Loucy (cell line): ENCODE measurements around the gene SLC22A3.

Source experiments
- EZH2phosphoT487 ChIP-seq: fragments of 200-600 bp; IDR thresholded peaks from 2 replicates; pipeline ENCODE4 v1.6.1; 2018; ENCODE audit warnings: antibody characterized with exemption, mild to moderate bottlenecking, moderate library complexity, borderline replicate concordance
- TF ChIP-seq, protein P1 (sequence below): fragments of 200-600 bp; sonication (generic); conservative IDR thresholded peaks from 2 replicates; pipeline ENCODE4 v1.5.1; 2014; ENCODE audit warnings: mild to moderate bottlenecking, antibody characterized with exemption, low read length

- TF ChIP-seq, protein P1, sequence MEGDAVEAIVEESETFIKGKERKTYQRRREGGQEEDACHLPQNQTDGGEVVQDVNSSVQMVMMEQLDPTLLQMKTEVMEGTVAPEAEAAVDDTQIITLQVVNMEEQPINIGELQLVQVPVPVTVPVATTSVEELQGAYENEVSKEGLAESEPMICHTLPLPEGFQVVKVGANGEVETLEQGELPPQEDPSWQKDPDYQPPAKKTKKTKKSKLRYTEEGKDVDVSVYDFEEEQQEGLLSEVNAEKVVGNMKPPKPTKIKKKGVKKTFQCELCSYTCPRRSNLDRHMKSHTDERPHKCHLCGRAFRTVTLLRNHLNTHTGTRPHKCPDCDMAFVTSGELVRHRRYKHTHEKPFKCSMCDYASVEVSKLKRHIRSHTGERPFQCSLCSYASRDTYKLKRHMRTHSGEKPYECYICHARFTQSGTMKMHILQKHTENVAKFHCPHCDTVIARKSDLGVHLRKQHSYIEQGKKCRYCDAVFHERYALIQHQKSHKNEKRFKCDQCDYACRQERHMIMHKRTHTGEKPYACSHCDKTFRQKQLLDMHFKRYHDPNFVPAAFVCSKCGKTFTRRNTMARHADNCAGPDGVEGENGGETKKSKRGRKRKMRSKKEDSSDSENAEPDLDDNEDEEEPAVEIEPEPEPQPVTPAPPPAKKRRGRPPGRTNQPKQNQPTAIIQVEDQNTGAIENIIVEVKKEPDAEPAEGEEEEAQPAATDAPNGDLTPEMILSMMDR, result no peak
- no peak for TF ChIP-seq EZH2phosphoT487
These were observed 8.9 kb downstream of the SLC22A3 start for GRCh38 chr6:160357088-160357487.
